Activated CD4-positive, alpha-beta T cell treated with anti-CD3 and anti-CD28 coated beads, Interleukin-2, Interleukin-6, amounts not matched to agents 100 ng/mL and 50 ng/mL, durations not matched to agents 16 hours and 8 hours (primary cell): ENCODE results near the gene MTMR6.
"Not testable (repeated sequence)": the region's sequence is repeated elsewhere in the genome, so short reads cannot be mapped to it uniquely, and the experiment has no call there.

Experiments used
- DNase-seq: peaks from one replicate; pipeline ENCODE4 v3.0.0-alpha.2; 2020

The MTMR6 gene

DNA sequence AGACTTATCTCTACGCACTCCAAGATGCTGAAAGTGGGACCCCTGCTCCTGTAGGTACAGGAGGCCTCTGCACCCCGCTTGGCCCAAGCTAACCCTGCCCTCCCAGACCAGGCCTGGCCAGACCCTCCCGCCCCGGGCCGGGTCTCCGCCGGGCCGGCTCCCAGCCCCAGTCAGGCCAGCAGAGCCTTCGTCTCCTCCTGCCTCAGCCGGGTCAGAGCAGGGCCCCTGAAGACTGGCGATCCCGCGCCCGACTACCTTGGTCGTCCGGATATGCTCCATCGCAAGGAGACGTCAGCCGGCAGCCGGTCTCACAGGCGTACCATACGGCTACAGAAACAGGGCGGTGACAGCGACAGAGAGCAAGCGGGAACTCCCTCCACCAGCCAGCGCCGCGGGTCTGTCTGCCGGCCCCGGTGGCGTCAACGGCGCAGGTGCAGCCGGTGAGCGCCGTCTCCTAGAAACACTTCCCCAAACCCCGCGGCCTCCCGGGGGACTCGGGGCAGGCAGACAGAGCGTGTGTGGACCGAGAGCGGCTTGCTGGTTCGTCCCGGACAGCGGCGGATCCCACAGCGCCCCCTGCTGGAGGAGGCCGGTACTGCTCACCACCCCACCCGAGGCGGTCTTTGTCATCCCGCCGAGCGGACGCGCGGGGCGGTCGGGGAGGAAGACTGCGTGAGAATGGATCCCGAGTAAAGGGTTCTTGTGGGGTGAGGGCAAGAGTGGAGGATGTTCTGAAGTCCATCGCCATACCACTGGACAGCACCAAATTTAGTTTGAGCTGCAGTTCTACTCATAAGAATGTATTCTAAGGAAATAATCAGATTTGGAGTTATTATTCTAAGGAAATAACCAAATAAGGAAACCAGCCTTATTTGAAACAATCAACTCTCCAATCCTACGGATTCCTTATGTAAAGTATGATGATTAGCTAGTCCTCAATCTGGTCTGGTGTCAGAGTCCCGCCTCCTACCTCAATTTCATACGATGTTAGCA, at the start of gene MTMR6:
MTMR6 (minus strand) TSS at position 520 of the 993 bp plus-strand sequence; CDS start at position 279, 241 bp downstream.
- peak; percentile 96 for DNase-seq

DNA sequence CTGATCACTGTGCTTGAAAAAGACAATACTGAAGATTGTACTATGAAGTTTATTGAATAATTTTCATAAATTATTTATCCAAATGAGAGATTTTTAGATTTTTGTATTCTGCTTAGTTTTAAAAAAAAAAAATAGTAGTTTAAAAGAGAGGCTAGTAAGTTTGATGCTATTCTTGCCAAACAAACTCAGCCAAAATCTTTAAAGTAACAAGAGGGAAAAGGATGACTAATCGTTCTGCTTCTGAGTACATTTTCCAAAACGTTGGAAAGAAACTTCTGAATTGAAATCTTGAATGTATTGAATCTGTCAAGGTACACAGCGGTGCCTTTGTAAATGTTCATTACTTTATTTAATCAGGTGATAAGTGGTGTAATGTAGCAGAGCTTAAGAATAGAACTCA, 48.6 kb upstream of the MTMR6 start:
- DNase-seq: no peak

DNA sequence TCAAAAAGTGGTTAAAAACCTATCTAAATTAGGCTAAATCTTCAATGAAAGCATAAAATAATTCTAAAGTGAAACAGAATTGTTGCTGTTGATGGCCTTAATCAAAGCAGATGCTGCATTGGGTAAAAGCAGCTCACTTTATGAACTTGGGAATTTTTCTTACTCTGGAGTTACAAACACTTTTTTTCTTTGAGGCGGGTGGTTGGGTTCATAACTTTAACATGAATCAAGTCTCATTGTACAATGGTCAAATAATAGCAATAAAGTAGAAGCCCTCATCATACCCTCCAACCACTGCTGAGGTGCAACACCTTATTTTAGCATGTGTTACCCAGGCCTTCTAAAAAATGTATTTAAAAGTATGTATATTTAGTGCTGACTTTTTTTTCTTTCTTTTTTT, 43.3 kb upstream of the MTMR6 start:
- DNase-seq: no peak

DNA sequence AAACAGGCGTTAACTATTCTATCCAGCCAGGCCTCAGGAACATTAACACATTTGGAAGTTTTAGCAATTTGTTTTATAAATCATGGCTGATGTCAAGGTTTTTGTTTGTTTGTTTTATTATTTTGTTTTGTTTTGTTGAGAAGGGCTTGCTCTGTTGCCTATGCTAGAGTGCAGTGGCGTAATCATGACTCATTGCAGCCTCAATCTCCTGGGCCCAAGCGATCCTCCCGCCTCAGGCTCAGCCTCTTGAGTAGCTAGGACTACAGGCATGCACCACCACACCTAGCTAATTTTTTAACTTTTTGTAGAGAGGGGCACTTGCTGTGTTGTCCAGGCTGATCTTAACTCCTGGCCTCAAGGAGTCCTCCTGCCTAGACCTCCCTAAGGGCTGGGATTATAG, 42.4 kb upstream of the MTMR6 start:
- DNase-seq: no peak

DNA sequence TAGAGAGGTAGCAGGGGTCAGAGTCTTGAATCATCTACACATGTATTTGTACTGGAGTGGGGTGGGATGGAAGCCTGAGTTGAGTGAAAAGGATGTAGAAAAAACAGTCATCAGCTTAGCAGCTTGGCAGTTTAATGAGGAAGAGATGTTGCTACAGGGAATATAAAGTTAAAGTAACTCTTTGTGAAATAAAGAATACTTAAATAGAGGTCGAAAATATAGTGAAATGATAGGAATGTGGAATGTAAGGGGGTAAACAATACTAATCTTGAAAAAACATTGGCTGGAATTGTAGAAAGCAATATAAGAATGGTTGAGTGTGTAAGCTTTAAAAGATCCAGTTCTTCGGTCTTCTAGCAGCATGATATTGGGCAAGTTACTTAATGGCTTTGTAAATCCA, 36.8 kb upstream of the MTMR6 start:
- DNase-seq: no peak

DNA sequence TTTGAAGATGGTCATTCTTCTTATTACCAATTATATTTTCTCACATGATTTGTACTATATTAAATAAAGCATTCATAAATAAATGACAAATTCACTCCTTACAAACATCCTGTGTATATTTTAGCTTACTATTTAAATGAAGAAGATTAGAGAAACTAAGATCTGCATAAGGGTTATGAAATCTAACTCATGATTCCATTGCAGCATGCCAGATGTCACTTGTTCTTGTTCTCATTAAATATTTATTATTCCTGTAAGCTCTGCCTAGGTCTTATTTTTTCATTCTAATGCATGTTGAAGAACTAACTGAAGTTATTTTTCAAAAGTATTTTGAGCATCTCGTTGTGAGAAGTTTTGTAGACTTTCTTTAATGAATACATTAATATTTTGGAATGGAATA, 32.5 kb upstream of the MTMR6 start:
- DNase-seq: no peak

DNA sequence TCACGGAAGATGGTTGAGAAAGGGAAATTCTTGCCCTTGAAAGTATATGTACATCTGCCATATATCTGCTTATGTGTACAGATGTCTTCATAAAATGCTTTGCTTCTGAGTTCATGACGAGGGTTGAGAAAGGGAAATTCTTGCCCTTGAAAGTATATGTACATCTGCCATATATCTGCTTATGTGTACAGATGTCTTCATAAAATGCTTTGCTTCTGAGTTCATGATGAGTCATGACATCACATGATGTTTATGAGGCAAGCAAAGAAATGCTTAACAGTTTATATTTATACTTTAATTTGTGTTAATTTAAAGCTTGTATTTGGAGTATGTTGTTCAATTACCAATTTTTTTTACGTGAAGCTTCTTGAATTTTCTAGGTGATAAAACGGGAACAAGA, 31.7 kb upstream of the MTMR6 start:
- DNase-seq: not testable (repeated sequence)

DNA sequence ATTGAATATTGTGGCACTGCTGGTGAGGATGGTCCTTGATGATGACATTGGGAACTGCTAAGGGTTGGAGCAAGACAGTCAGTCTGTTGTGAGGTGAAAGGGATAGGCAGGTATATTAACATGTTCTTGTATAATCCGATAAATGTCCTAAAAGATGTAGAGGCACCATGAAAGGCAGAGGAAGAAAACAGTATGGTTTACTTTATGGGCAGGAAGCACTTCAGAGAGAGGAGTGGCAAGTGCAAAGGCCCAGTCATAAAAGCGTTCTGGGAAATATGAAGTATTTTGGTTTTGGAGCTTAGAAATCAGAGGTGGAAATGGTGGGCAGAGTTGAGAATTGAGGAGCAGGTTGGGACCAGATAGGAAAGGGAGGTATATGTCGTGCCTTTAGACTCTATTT, 23.6 kb upstream of the MTMR6 start:
- no peak for DNase-seq

DNA sequence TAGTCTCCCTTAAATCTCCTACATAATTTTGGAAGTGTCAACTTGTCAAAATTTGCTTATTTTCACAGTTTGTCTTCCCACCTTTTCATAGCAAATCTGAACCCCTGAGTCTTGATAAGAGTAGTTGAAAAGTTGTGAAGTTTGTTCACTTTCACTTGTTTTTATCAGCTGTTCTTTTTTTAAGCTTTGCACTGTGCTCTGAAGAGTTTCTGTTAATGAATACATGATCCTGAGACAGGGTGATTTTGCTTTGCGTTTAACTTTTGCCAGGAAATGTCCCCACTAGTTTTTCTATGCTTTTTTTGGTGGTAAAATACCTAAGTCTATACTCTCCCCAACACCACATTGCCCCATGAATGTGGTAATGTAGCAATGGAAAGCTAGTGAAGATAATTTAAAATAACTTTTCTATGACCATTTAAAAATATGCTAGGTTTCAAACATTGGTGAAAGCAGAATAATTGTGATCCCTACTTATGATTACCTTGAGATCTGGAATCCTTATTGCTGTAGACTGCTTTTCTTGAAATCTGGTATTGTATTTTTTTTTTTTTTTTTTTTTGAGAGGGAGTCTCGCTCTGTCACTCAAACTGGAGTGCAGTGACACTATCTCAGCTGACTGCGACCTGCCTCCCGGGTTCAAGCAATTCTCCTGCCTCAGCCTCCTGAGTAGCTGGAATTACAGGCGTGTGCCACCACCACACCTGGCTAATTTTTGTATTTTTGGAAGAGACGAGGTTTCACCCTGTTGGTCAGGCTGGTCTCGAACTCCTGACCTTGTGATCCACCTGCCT, 19.6 kb upstream of the MTMR6 start:
- DNase-seq: no peak

DNA sequence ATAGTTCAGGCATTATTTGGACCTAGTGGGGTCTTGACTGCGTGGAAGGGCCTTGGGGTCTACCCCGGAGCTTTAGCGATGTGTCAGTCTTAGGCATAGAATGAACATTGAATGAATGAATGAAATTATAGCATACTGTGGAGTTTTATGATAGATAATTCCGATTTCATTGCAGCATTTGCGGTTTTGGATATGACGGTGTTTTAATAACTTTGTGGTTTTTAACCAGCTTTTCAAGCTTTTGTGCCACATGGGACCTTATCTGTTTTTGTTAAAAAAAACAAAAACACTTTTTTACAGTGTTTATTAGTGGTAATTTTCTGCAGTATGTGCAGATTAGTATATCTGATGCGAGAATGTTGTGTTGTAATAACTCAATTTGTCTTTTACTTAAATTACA, 14.8 kb upstream of the MTMR6 start:
- DNase-seq: no peak

DNA sequence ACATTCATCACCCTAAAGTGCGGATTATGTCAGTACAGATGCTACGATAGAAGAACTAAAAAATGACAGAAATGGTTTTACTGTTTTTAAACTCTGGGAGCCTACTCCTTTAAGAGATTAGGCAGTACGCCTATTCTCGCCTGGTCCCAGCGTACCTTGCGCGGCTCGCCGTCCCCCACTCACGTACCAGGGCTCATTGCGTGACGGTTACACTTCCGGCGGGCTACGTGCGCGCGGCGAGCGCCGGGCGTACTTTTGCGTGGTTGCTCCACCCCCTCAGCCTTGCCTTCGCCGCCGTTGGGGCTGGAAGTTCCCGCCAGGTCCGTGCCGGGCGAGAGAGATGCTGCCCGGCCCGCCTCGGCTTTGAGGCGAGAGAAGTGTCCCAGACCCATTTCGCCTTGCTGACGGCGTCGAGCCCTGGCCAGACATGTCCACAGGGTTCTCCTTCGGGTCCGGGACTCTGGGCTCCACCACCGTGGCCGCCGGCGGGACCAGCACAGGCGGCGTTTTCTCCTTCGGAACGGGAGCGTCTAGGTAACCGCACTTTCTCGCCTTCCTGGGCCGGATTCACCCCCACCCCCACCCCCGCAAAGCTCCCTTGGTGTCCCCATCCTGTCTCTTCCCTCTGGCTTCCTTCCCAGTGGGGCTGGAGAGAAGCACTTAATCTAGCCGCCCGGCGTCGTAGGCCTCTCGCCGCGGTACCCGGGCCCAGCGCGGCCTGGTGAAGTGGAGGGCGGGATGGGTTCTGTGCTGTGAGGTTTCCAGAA, 14.2 kb upstream of the MTMR6 start, which contains the start of gene NUP58:
NUP58 (plus strand) TSS at position 279 of the 767 bp plus-strand sequence; CDS start at position 428, 149 bp downstream.
- DNase-seq: peak; percentile 97

DNA sequence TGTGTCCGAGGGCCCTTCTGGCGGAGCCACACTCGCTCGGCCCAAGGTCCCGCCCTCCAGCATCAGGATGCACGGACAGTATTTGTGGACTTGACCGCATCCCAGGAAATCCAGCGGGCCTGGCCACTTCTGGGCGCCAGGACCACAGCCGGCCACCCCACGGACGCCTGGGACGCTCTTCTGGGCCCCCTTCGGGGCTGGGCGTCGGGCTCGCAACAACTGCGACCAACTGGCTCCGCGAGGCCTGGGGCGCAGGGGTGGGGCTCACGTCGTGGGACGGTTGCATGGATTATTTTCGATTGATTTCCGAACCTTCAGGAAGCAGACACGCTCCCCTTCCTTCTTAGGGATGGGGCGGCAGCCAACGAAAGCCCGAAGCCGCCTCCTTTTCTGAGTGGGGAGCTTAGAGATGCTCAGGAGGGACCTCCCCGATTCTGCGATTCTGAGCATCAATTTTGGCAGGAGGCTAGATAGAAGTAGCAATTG, 13.6 kb upstream of the MTMR6 start:
- peak; percentile 14 for DNase-seq

DNA sequence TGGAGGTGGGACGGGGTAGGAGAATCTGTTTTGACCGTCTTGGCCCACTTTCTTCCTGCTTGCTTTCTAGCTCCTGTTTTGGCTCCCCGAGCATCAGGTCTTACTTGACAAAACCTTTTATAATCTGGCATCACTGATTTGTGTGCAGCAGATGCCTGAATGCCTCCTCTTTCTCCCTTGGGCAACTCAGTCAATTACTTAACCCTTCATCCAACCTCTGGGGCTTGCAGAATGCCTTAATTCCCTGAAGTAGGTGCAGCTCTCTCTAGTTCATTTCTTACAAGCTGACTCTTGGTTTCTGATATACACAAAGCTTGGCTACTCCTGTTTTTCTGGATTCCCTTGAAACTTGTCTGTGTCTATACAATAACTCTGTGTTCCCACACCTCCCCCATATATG, 8.4 kb upstream of the MTMR6 start:
- no peak for DNase-seq

DNA sequence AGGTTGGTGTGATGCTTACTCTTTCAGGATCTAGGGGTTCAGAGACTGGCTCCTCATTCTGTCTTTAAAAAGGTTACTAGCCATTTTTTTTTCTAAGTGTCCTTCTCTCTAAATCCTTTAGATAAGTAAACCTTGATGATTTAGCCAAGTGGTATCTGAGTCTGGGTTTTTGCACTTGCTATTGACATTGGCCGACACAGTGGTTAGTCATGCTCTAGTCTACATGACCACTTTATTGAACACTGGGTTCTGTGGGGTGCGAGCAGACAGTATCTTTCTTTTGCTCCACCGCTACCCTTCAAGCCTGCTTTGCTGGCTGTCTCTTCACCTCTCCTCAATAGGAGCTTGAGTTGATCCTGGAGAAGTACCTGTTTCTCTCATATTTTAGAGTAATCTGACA, 7.9 kb upstream of the MTMR6 start:
- no peak for DNase-seq

DNA sequence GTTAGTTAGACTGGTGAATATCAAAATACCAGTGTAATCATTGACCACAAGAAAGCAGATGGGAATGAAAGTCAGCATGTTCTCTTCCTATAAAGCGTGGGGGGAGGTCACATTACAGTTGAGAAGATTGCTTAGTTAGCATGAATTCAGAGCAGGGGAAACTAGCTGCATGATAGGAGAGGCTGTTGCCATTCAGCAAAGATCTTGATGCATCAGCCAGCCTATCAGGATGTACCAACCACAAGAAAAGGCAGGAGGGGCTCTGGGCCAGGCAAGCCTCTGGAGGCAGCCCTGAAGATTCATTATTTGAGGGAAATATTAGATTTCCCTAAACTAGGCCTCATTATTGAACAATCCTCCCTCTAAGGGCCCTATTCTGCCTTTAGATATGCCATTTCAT, 5.0 kb upstream of the MTMR6 start:
- peak; percentile 19 for DNase-seq

DNA sequence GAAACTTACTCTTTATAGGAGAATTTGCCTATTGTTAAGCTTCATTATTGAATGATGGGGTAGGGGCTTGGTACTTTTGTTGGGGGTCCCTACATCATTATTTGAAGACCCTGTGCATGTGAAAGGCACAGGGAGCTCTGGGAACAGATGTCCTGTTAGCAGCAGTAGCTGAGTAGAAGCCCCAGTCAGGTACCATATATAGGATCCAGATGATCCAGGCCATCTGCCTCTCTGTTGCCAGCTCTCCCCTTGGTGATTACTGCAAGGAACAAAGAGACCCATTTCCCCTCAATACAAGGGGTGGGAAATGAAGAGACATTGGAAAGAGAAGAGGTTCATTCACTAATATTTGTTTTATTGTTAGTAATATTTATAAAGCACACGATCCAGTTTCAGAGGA, 4.4 kb upstream of the MTMR6 start:
- no peak for DNase-seq

DNA sequence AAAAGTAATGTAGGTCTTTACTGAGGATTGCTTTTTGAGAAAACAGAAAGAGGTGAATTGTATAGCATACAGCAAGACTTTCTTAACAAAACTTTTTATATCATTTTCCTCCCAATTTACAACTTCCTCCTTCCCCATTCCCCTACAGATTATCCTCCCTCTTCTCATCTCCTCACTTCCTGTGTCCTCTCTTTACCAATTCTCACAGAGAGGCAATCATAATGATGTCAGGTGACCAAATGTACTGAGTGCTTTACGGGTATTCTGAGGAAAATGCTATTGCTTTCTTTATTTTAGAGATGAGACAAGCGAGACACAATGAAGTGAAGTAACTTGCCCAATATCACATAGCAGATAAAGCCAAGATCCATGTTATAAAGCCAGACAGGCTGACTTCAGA, 1.7 kb upstream of the MTMR6 start:
- no peak for DNase-seq

DNA sequence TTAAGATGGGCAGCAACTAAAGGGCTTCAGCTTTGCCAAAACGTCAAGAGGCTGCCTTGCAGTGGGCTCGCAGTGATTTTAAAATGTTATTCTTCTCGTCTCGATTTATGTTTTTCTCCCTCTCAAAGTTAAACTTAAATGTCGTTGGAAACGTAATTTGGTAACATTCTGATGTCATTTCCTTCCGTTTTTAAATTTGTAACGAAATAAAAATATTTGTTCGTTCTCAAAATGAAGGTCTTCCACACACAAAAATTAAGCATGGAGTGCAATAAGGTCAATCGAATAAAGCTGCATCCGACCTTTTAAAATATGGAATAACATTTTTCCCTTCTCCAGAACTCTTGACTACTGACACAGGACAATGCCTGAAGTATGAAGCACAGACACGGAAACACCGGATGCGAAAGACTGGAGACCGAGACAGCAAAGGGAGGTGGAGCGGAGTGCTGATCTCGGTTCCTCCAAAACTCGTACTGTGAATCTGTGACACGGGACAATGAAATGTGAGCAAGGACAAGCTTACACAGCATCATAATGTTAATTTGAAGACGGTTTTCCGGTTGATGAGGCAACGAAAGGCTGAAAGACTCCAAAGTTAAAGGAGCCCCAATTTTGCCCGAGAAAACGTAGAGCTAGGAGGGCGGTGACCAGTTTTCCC, 850 bp downstream of the MTMR6 start:
- peak; percentile 61 for DNase-seq

DNA sequence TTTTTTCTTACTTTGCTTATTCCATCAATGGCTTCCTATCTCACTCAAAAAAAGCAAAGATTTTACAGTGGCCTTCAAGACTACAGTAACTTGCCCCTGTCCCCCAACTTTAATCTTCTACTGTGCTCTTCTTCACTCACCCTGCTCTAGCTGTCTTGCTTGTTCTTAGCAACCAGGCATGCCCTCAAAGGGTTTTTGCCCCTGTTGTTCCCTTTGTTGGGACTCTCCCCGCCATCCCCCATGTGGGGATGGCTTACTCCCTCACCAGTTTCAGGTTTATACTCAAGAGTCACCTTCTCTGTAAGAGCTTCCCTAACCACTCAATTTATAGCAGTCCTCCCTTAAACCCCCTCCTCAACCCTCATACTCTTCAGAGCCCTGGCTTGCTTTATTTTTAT, 5.4 kb downstream of the MTMR6 start:
- DNase-seq: peak; percentile 42

DNA sequence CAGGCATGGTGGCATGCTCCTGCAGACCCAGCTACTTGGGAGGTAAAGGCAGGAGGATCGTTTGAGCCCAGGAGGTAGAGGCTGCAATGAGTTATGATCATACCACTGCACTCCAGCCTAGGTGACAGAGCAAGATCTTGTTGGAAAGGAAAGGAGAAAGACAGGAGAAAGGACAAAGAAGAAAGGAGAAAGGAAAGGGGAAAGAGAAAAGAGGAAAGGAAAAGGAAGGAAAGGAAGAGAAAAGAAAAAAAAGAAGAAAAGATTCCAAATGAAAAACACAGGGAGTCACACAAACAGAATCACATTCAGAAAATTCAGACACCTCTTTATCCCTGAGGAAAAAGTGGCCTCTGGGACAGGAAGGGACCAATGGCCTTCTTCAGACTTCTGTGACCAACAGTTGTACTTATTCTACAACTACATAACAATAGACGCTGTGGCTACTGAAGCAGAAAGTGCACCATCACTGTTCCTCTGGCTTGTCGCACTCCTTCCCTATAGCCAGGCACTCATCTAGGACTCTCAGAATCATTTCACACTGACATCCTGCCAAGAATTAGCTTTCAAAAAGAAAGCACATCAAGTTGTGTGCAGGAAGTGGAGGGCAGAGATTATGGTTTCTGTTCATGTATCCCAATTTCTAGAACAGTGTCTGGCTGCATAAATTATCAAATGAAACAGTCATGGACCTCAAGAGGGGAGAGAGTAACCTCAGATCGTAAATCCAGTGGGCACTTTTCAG, 5.9 kb downstream of the MTMR6 start:
- DNase-seq: peak; percentile 74

DNA sequence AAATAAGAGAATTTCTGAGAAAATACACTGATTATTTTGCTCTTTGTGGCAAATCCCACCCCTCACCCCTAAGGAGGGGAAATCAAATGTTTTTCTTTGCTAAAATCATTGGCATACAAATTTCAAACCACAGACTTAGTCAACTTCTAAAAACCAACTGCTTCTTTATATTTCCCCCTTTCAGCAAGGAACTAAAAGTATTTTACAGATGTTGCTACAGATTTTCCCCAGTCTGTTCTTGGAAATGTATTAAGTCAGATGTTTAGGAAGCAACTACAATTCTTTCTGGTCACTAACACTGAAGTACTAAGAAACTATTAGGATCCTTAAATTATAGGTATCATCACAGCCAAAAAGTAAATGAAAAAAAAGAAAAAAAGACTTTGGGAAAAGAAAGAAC, 6.9 kb downstream of the MTMR6 start:
- no peak for DNase-seq

DNA sequence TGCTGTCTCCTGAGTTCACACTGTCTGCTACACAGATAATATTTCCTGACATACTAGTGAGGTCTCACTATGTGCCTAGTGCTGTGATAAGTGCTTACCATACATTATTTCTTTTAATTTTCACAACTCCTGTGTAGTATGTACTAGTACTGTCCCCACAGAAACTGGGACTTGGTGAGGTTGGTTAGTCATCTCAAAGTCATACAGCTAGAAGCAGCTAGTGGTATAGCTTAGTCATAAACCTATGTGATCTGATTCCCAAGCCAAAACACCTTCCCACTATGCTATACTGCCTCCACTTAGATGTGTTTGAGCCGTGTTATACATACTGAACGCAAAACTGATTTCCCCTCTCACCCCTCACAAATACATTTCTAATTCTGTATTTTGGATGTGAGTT, 10.5 kb downstream of the MTMR6 start:
- peak; percentile 69 for DNase-seq
